Erythroblast (primary cell): ENCODE data around the gene TEKT5.
"Not testable (repeated sequence)": the region's sequence is repeated elsewhere in the genome, so short reads cannot be mapped to it uniquely, and the experiment has no call there.

Source experiments
- DNase-seq, 2 experiments: peaks; one replicate each; lab custom pipeline; 2025; lab: John Stamatoyannopoulos, UW
- GATA1 ChIP-seq: IDR thresholded peaks from 2 replicates; pipeline ENCODE4 v1.6.1; 2011; ENCODE audit warnings: low read depth, mild to moderate bottlenecking, control low read depth, low read length, moderate library complexity
- POLR2A ChIP-seq: IDR thresholded peaks from 2 replicates; pipeline ENCODE4 v1.6.1; 2011; ENCODE audit warnings: mild to moderate bottlenecking, low read length

The TEKT5 gene

GRCh38 chr16:10699756-10700155 is 5.0 kb upstream of the TEKT5 start:
- DNase-seq = no peak
- no peak for TF ChIP-seq GATA1

- no peak for TF ChIP-seq POLR2A
- no peak for TF ChIP-seq GATA1
- DNase-seq = no peak
Measured at GRCh38 chr16:10694306-10694705, 424 bp downstream of the TEKT5 start.

- no peak for DNase-seq
- no peak for TF ChIP-seq GATA1
- TF ChIP-seq POLR2A = no peak
Measured at GRCh38 chr16:10693889-10694288, 841 bp downstream of the TEKT5 start.

GRCh38 chr16:10692470-10692869 is 2.3 kb downstream of the TEKT5 start:
- TF ChIP-seq POLR2A = no peak

GRCh38 chr16:10688726-10689125 is 6.0 kb downstream of the TEKT5 start:
- DNase-seq = no peak
- TF ChIP-seq POLR2A = no peak
- no peak for TF ChIP-seq GATA1

More at GRCh38 chr16:10692470-10692869, 2.3 kb downstream of the TEKT5 start:
- no peak for DNase-seq

- no peak for DNase-seq
- TF ChIP-seq POLR2A (no peak), GATA1 (no peak)
Measured at GRCh38 chr16:10688291-10688690, 6.4 kb downstream of the TEKT5 start.

- DNase-seq = no peak
- no peak for TF ChIP-seq GATA1
- no peak for TF ChIP-seq POLR2A
Measured at GRCh38 chr16:10685709-10686108, 9.0 kb downstream of the TEKT5 start.

- DNase-seq = no peak
- no peak for TF ChIP-seq POLR2A
- TF ChIP-seq GATA1 = no peak
Measured at GRCh38 chr16:10684511-10685151, 10.1 kb downstream of the TEKT5 start.

- TF ChIP-seq GATA1 (no peak), POLR2A (no peak)
- no peak for DNase-seq
Measured at GRCh38 chr16:10683170-10683569, 11.6 kb downstream of the TEKT5 start.

GRCh38 chr16:10682604-10683003 is 12.1 kb downstream of the TEKT5 start:
- TF ChIP-seq POLR2A = no peak
- no peak for DNase-seq

GRCh38 chr16:10681310-10682308 is 13.1 kb downstream of the TEKT5 start:
- DNase-seq = no peak
- TF ChIP-seq POLR2A = no peak
- no peak for TF ChIP-seq GATA1

GRCh38 chr16:10679921-10680320 is 14.8 kb downstream of the TEKT5 start:
- no peak for TF ChIP-seq GATA1
- TF ChIP-seq POLR2A = no peak
- no peak for DNase-seq

GRCh38 chr16:10679441-10679840 is 15.3 kb downstream of the TEKT5 start:
- not testable (repeated sequence) for DNase-seq

GRCh38 chr16:10678655-10679054 is 16.1 kb downstream of the TEKT5 start:
- TF ChIP-seq POLR2A = no peak
- TF ChIP-seq GATA1 = no peak
- DNase-seq = no peak

GRCh38 chr16:10676284-10676683 is 18.4 kb downstream of the TEKT5 start:
- no peak for DNase-seq
- TF ChIP-seq GATA1 = no peak
- TF ChIP-seq POLR2A = no peak

GRCh38 chr16:10675861-10676260 is 18.9 kb downstream of the TEKT5 start:
- TF ChIP-seq POLR2A (no peak), GATA1 (no peak)
- no peak for DNase-seq
